Neural progenitor cell (in vitro differentiated cells): ENCODE data around the gene IFNK. TPM values are rescaled to one million over a fixed set of nuclear protein-coding genes. Genes with fewer than 3 reads are reported as not detected.

Experiments used
- DNase-seq: peaks from one replicate; pipeline ENCODE4 v3.0.0-alpha.2; 2016; ENCODE audit warnings: low spot score
- H2AFZ ChIP-seq: fragments of 200-600 bp; sonication (generic); replicated peaks from 2 replicates; pipeline ENCODE4 v1.6.1; 2016; ENCODE audit warnings: antibody characterized with exemption
- H3F3A ChIP-seq: fragments of 200-600 bp; sonication (generic); 2 replicates; pipeline ENCODE4 v1.6.1; 2016; ENCODE audit warnings: antibody characterized with exemption, low read depth
- H3K27ac ChIP-seq: fragments of 200-600 bp; sonication (generic); 2 replicates; pipeline ENCODE4 v1.5.1; 2016; ENCODE audit warnings: mild to moderate bottlenecking
- H3K27me3 ChIP-seq: fragments of 200-600 bp; sonication (generic); 2 replicates; pipeline ENCODE4 v1.6.1; 2016; ENCODE audit warnings: mild to moderate bottlenecking, moderate library complexity
- H3K36me3 ChIP-seq: fragments of 200-600 bp; sonication (generic); 2 replicates; pipeline ENCODE4 v1.5.1; 2016
- H3K4me1 ChIP-seq: fragments of 200-600 bp; sonication (generic); 2 replicates; pipeline ENCODE4 v1.6.1; 2016; ENCODE audit warnings: mixed run types
- H3K4me2 ChIP-seq: fragments of 200-600 bp; sonication (generic); 2 replicates; pipeline ENCODE4 v1.6.1; 2016
- H3K4me3 ChIP-seq: fragments of 200-600 bp; sonication (generic); 2 replicates; pipeline ENCODE4 v1.5.1; 2016
- H3K79me2 ChIP-seq: fragments of 200-600 bp; sonication (generic); 2 replicates; pipeline ENCODE4 v1.6.1; 2016; ENCODE audit warnings: low read depth
- H3K9ac ChIP-seq: fragments of 200-600 bp; sonication (generic); 2 replicates; pipeline ENCODE4 v1.6.1; 2016
- H3K9me3 ChIP-seq: fragments of 200-600 bp; sonication (generic); 2 replicates; pipeline ENCODE4 v1.5.1; 2016; ENCODE audit warnings: low read depth
- H4K20me1 ChIP-seq: fragments of 200-600 bp; sonication (generic); 2 replicates; pipeline ENCODE4 v1.6.1; 2016; ENCODE audit warnings: low read depth
- H3K27ac Mint-ChIP-seq: 3 replicates; pipeline ENCODE4 v1.8.0; 2021; ENCODE audit warnings: mixed read lengths
- H3K27me3 Mint-ChIP-seq: 2 replicates; pipeline ENCODE4 v1.8.0; 2022; ENCODE audit warnings: low read depth, mild to moderate bottlenecking, inconsistent platforms, moderate library complexity, mixed read lengths; ENCODE audit not compliant: insufficient read depth
- H3K36me3 Mint-ChIP-seq: 3 replicates; pipeline ENCODE4 v1.8.0; 2021; ENCODE audit warnings: mixed read lengths
- H3K4me1 Mint-ChIP-seq: 3 replicates; pipeline ENCODE4 v1.8.0; 2021; ENCODE audit warnings: mixed read lengths
- H3K4me3 Mint-ChIP-seq: 3 replicates; pipeline ENCODE4 v1.8.0; 2021; ENCODE audit warnings: mild to moderate bottlenecking, moderate library complexity, mixed read lengths
- H3K9me3 Mint-ChIP-seq: 3 replicates; pipeline ENCODE4 v1.8.0; 2020; ENCODE audit warnings: mixed read lengths
- EZH2 ChIP-seq: fragments of 200-600 bp; sonication (generic); IDR thresholded peaks from 2 replicates; pipeline ENCODE4 v1.6.1; 2017; ENCODE audit warnings: antibody characterized with exemption, mild to moderate bottlenecking, moderate library complexity
- EZH2phosphoT487 ChIP-seq: fragments of 200-600 bp; sonication (generic); IDR thresholded peaks from 2 replicates; pipeline ENCODE4 v1.6.1; 2017; ENCODE audit warnings: antibody characterized with exemption
- total RNA-seq: library from RNA; depleted of rRNA; stranded (reverse); fragments of >200 nt; gene quantifications from 2 replicates; pipeline ENCODE4 v1.2.3, GENCODE V29; 2015; ENCODE audit warnings: low replicate concordance
- TF ChIP-seq, protein P1 (sequence below): fragments of 200-600 bp; sonication (generic); IDR thresholded peaks from 2 replicates; pipeline ENCODE4 v1.5.1; 2017; ENCODE audit warnings: antibody characterized with exemption, mild to moderate bottlenecking

Gene IFNK
- total RNA-seq, 1 donor from 2014 or later, result not detected

DNA sequence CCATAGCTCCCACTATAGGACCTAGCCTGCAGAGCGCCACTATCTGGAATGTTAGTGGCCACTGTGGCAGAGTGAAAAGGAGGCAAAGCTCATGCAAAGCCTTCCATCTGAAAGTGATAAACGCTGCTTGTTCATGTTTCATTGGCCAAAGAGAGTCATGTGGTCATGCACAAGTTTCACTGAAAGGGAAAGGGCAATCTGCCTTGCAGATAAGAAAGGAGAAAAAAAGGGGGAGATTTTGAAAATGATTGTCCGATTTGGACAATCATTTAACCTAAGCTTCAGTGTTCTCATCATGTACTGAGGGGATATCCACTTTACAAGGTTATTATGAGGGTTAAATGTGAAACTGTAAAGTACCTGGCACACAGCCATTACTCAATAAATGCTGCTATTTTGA, 14.6 kb downstream of the IFNK start:
- Histone ChIP-seq H3K4me2 (no peak overlapping the region), H3K79me2 (no peaks in the 10 kb centered on the region), H3K9me3 (no peaks in the 10 kb centered on the region), H3F3A (no peaks in the 10 kb centered on the region), H4K20me1 (no peaks in the 10 kb centered on the region), H2AFZ (no peak overlapping the region), H3K27ac (no peak overlapping the region), H3K27me3 (no peaks in the 10 kb centered on the region), H3K9ac (no peak overlapping the region), H3K4me3 (no peak overlapping the region), H3K4me1 (peaks cover 22% of the 10 kb centered on the region), H3K36me3 (no peaks in the 10 kb centered on the region)
- Mint-ChIP-seq H3K27ac (no peak overlapping the region), H3K9me3 (no peaks in the 10 kb centered on the region), H3K4me1 (peaks cover 26% of the 10 kb centered on the region), H3K4me3 (no peak overlapping the region), H3K27me3 (peaks cover 2% of the 10 kb centered on the region), H3K36me3 (peaks cover 36% of the 10 kb centered on the region)
- no peak for DNase-seq
- TF ChIP-seq EZH2phosphoT487 (no peak), EZH2 (no peak)

DNA sequence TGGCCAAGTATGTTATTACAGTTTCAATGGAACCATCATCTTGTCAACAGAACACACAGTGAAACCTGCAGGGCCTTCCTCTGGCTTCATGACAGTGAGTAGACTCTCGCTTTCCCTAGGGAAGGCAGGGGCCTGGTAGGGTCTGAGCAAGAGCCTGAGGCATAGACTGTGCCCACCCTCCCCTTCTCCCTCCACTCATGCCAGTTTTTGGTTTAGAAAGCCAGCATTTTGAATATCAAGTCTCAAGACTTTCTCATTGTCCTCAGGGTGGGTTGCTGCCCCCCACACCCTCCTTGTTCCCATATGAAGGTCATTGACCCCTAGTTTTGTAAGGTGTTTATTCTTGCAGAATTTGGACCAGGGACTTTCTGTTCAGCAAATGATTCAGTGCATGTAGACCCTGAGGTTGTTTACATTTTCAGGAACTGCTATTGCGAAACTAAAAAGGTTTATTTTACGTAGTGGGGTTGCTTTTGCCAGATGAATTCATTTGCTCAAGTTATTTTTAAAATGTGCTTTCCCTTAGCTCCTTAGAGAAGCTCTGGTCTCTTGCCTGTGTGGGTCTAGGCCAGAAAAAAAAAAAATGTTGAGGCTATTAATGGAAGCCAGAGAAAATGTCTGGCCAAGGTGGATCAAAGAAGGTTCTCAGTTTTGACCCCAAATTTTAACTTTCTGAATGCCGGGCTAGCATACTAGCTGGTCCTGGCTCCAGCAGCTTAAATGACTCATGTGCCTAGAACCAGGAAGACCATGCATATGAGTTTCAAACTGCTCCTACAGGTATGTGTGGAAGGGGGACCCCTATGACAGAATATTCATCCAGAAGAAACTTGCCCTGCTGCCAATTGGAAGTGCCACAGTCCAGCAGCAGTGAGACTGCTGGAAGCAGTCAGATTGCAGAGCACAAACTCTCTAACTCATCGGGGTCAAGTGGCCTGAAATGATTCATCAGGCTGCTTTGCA, 15.7 kb downstream of the IFNK start:
- peaks cover 2% of the 10 kb centered on the region for H3K27me3 Mint-ChIP-seq
- Histone ChIP-seq H3K4me2 (no peak overlapping the region), H3K9ac (no peak overlapping the region), H3K4me1 (peaks cover 12% of the 10 kb centered on the region), H3K4me3 (no peak overlapping the region), H3K27me3 (no peaks in the 10 kb centered on the region), H3K27ac (no peak overlapping the region), H2AFZ (no peak overlapping the region), H4K20me1 (no peaks in the 10 kb centered on the region), H3F3A (no peaks in the 10 kb centered on the region), H3K9me3 (no peaks in the 10 kb centered on the region), H3K36me3 (peaks cover 6% of the 10 kb centered on the region), H3K79me2 (no peaks in the 10 kb centered on the region)
- peaks cover 40% of the 10 kb centered on the region for H3K36me3 Mint-ChIP-seq
- H3K27ac Mint-ChIP-seq, result no peak overlapping the region
- no peak for TF ChIP-seq EZH2phosphoT487
- no peaks in the 10 kb centered on the region for H3K9me3 Mint-ChIP-seq
- DNase-seq, result no peak
- H3K4me1 Mint-ChIP-seq, result peaks cover 26% of the 10 kb centered on the region
- H3K4me3 Mint-ChIP-seq, result no peak overlapping the region

- H3K27me3 Mint-ChIP-seq, result peaks cover 2% of the 10 kb centered on the region
- Histone ChIP-seq H2AFZ (no peak overlapping the region), H3K4me2 (no peak overlapping the region), H3K27me3 (no peaks in the 10 kb centered on the region), H3F3A (no peaks in the 10 kb centered on the region), H3K27ac (no peak overlapping the region), H3K36me3 (peaks cover 13% of the 10 kb centered on the region), H3K9me3 (no peaks in the 10 kb centered on the region), H3K79me2 (no peaks in the 10 kb centered on the region), H4K20me1 (no peaks in the 10 kb centered on the region), H3K4me1 (peaks cover 12% of the 10 kb centered on the region), H3K4me3 (no peak overlapping the region), H3K9ac (no peak overlapping the region)
- H3K9me3 Mint-ChIP-seq, result no peaks in the 10 kb centered on the region
- H3K36me3 Mint-ChIP-seq, result peaks cover 40% of the 10 kb centered on the region
- no peak overlapping the region for H3K27ac Mint-ChIP-seq
- peaks cover 25% of the 10 kb centered on the region for H3K4me1 Mint-ChIP-seq
- DNase-seq, result no peak
- TF ChIP-seq EZH2 (no peak), EZH2phosphoT487 (no peak)
- TF ChIP-seq, protein P1, sequence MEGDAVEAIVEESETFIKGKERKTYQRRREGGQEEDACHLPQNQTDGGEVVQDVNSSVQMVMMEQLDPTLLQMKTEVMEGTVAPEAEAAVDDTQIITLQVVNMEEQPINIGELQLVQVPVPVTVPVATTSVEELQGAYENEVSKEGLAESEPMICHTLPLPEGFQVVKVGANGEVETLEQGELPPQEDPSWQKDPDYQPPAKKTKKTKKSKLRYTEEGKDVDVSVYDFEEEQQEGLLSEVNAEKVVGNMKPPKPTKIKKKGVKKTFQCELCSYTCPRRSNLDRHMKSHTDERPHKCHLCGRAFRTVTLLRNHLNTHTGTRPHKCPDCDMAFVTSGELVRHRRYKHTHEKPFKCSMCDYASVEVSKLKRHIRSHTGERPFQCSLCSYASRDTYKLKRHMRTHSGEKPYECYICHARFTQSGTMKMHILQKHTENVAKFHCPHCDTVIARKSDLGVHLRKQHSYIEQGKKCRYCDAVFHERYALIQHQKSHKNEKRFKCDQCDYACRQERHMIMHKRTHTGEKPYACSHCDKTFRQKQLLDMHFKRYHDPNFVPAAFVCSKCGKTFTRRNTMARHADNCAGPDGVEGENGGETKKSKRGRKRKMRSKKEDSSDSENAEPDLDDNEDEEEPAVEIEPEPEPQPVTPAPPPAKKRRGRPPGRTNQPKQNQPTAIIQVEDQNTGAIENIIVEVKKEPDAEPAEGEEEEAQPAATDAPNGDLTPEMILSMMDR, result no peak
- no peak overlapping the region for H3K4me3 Mint-ChIP-seq
Observed at GRCh38 chr9:27540502-27540901, 16.4 kb downstream of the IFNK start.

GRCh38 chr9:27541740-27542139, 17.6 kb downstream of the IFNK start:
- Histone ChIP-seq H3F3A (no peaks in the 10 kb centered on the region), H3K27ac (no peak overlapping the region), H3K4me2 (no peak overlapping the region), H3K4me1 (peaks cover 7% of the 10 kb centered on the region), H3K9me3 (no peaks in the 10 kb centered on the region), H3K79me2 (no peaks in the 10 kb centered on the region), H2AFZ (no peak overlapping the region), H4K20me1 (no peaks in the 10 kb centered on the region), H3K4me3 (no peak overlapping the region), H3K36me3 (peaks cover 19% of the 10 kb centered on the region), H3K9ac (no peak overlapping the region), H3K27me3 (no peaks in the 10 kb centered on the region)
- TF ChIP-seq, protein P1, result no peak
- no peak for TF ChIP-seq EZH2phosphoT487
- TF ChIP-seq EZH2, result no peak
- no peak overlapping the region for H3K27ac Mint-ChIP-seq
- H3K4me3 Mint-ChIP-seq, result no peak overlapping the region
- peaks cover 2% of the 10 kb centered on the region for H3K27me3 Mint-ChIP-seq
- peaks cover 17% of the 10 kb centered on the region for H3K4me1 Mint-ChIP-seq
- DNase-seq, result no peak
- H3K9me3 Mint-ChIP-seq, result no peaks in the 10 kb centered on the region
- peaks cover 35% of the 10 kb centered on the region for H3K36me3 Mint-ChIP-seq
